Fibroblast of lung (primary cell): ENCODE data around the gene SIPA1L3. TPM values are rescaled to one million over a fixed set of nuclear protein-coding genes. Genes with fewer than 3 reads are reported as not detected.

Experiments
- DNase-seq, 2 donors: peaks; one replicate each; pipeline versions ENCODE4 v3.0.0 to v3.0.0-alpha.2; 2010; ENCODE audit warnings: low read depth in 2 of 2
- H2AFZ ChIP-seq: 2 replicates; pipeline ENCODE4 v1.5.1; 2012; ENCODE audit warnings: low read length, control low read depth, inconsistent platforms
- H3K27ac ChIP-seq: 2 replicates; pipeline ENCODE4 v1.5.1; 2011; ENCODE audit warnings: low read length, control low read depth; ENCODE audit not compliant: insufficient read depth
- H3K27me3 ChIP-seq: 2 replicates; pipeline ENCODE4 v1.5.1; 2011; ENCODE audit warnings: mild to moderate bottlenecking, low read length; ENCODE audit not compliant: control insufficient read depth, insufficient read depth
- H3K36me3 ChIP-seq: 2 replicates; pipeline ENCODE4 v1.5.1; 2011; ENCODE audit warnings: low read length; ENCODE audit not compliant: control insufficient read depth, insufficient read depth
- H3K4me1 ChIP-seq: 2 replicates; pipeline ENCODE4 v1.5.1; 2011; ENCODE audit warnings: low read length; ENCODE audit not compliant: control insufficient read depth, insufficient read depth; ENCODE audit errors: extremely low read depth
- H3K4me2 ChIP-seq: 2 replicates; pipeline ENCODE4 v1.5.1; 2011; ENCODE audit warnings: low read length, control low read depth; ENCODE audit not compliant: insufficient read depth; ENCODE audit errors: extremely low read depth
- H3K4me3 ChIP-seq, 4 experiments: fragments of 200-600 bp in 1 of 4; sonication (generic) in 1 of 4; replicated peaks in 1 of 4; 2 replicates each; pipeline ENCODE4 v1.5.1; 2011 to 2016; ENCODE audit warnings: low read length in 4 of 4, low read depth in 3 of 4, mild to moderate bottlenecking in 3 of 4, control low read depth in 2 of 4, inconsistent platforms in 1 of 4, mixed read lengths in 1 of 4; ENCODE audit not compliant: insufficient read depth in 1 of 4; ENCODE audit errors: control extremely low read depth in 1 of 4
- H3K79me2 ChIP-seq: 2 replicates; pipeline ENCODE4 v1.5.1; 2012; ENCODE audit warnings: mild to moderate bottlenecking, low read length, inconsistent platforms; ENCODE audit not compliant: control insufficient read depth, insufficient read depth
- H3K9ac ChIP-seq: 2 replicates; pipeline ENCODE4 v1.5.1; 2011; ENCODE audit warnings: mild to moderate bottlenecking, low read length, control low read depth; ENCODE audit not compliant: insufficient read depth
- H3K9me3 ChIP-seq: 2 replicates; pipeline ENCODE4 v1.5.1; 2012; ENCODE audit warnings: low read depth, low read length; ENCODE audit not compliant: control insufficient read depth, insufficient read depth
- H4K20me1 ChIP-seq: 2 replicates; pipeline ENCODE4 v1.5.1; 2011; ENCODE audit warnings: low read length; ENCODE audit not compliant: control insufficient read depth, insufficient read depth; ENCODE audit errors: extremely low read depth
- CTCF ChIP-seq, 2 donors: IDR thresholded peaks in 1 of 2; conservative IDR thresholded peaks in 1 of 2; 1 replicate in 1 of 2; 2 replicates in 1 of 2; pipeline ENCODE4 v1.5.1; 2011 to 2012; ENCODE audit warnings: low read length in 2 of 2, control low read depth in 1 of 2, inconsistent platforms in 1 of 2, low read depth in 1 of 2, mild to moderate bottlenecking in 1 of 2
- EZH2 ChIP-seq: IDR thresholded peaks from 2 replicates; pipeline ENCODE4 v1.5.1; 2012; ENCODE audit warnings: low read length, control low read depth, mild to moderate bottlenecking; ENCODE audit errors: missing control alignments
- polyA plus RNA-seq, 2 donors: library from polyadenylated mRNA; depleted of rRNA in 1 of 2; stranded (reverse) in 1 of 2; unstranded in 1 of 2; fragments of >200 nt; gene quantifications; 2 replicates each; pipeline ENCODE4 v1.2.1, GENCODE V29; 2011 to 2012; ENCODE audit warnings: missing spikeins in 1 of 2
- total RNA-seq: library from RNA; depleted of rRNA; stranded (reverse); fragments of >200 nt; gene quantifications from 2 replicates; pipeline ENCODE4 v1.2.1, GENCODE V29; 2014

SIPA1L3 gene
- total and polyA plus RNA-seq, 2 donors (not counting 1 experiment from before 2014, with no cell fraction given), result 3.7 to 10.1 TPM

- Histone ChIP-seq H2AFZ (no peak overlapping the region), H3K4me3 (no peak overlapping the region), H3K4me1 (no peaks in the 10 kb centered on the region), H4K20me1 (no peaks in the 10 kb centered on the region), H3K27ac (no peak overlapping the region), H3K9me3 (no peaks in the 10 kb centered on the region), H3K27me3 (no peaks in the 10 kb centered on the region), H3K4me2 (no peak overlapping the region), H3K36me3 (no peaks in the 10 kb centered on the region), H3K79me2 (no peaks in the 10 kb centered on the region), H3K9ac (no peak overlapping the region)
- TF ChIP-seq CTCF (conservative IDR thresholded peaks at IDR 0.05 in 1 of 2, IDR thresholded peaks at IDR 0.05 in 1 of 2; ENCODE audit: low read depth in 1 of 2, low read length in 2 of 2), result no peak
- TF ChIP-seq EZH2, result no peak
- DNase-seq, result no peak
Measured at GRCh38 chr19:38015761-38016160, 108.8 kb downstream of the SIPA1L3 start.

GRCh38 chr19:38017401-38018151 is 110.6 kb downstream of the SIPA1L3 start:
- no peak overlapping the region for H3K9ac ChIP-seq
- H3K4me3 ChIP-seq, result no peak overlapping the region
- TF ChIP-seq CTCF (conservative IDR thresholded peaks at IDR 0.05 in 1 of 2, IDR thresholded peaks at IDR 0.05 in 1 of 2; ENCODE audit: low read depth in 1 of 2, low read length in 2 of 2) (no peak), EZH2 (no peak)
- H3K27me3 ChIP-seq, result no peaks in the 10 kb centered on the region
- H3K27ac ChIP-seq, result no peak overlapping the region
- no peaks in the 10 kb centered on the region for H3K79me2 ChIP-seq
- H4K20me1 ChIP-seq, result no peaks in the 10 kb centered on the region
- H3K9me3 ChIP-seq, result no peaks in the 10 kb centered on the region
- no peak overlapping the region for H2AFZ ChIP-seq
- no peak for DNase-seq
- no peaks in the 10 kb centered on the region for H3K4me1 ChIP-seq
- H3K4me2 ChIP-seq, result no peak overlapping the region
- no peaks in the 10 kb centered on the region for H3K36me3 ChIP-seq

GRCh38 chr19:38018694-38019395 is 111.8 kb downstream of the SIPA1L3 start:
- Histone ChIP-seq H3K27ac (no peak overlapping the region), H2AFZ (no peak overlapping the region), H3K79me2 (no peaks in the 10 kb centered on the region)

More at GRCh38 chr19:38018694-38019395, 111.8 kb downstream of the SIPA1L3 start:
- H3K9ac ChIP-seq, result no peak overlapping the region
- H4K20me1 ChIP-seq, result no peaks in the 10 kb centered on the region
- H3K27me3 ChIP-seq, result no peaks in the 10 kb centered on the region
- H3K36me3 ChIP-seq, result no peaks in the 10 kb centered on the region
- TF ChIP-seq CTCF (conservative IDR thresholded peaks at IDR 0.05 in 1 of 2, IDR thresholded peaks at IDR 0.05 in 1 of 2; ENCODE audit: low read depth in 1 of 2, low read length in 2 of 2), result no peak
- no peak for TF ChIP-seq EZH2
- DNase-seq, result no peak
- no peak overlapping the region for H3K4me2 ChIP-seq
- H3K4me3 ChIP-seq, result no peak overlapping the region
- H3K4me1 ChIP-seq, result peaks cover 5% of the 10 kb centered on the region
- H3K9me3 ChIP-seq, result no peaks in the 10 kb centered on the region
